HG03159 (cell line): ENCODE results near the gene CFAP61.

ENCODE experiments used
- ATAC-seq: cut with Tn5 transposase; IDR thresholded peaks from one replicate; pipeline ENCODE4 v1.9.1; 2021; ENCODE audit warnings: mild to moderate bottlenecking, moderate library complexity; ENCODE audit not compliant: unreplicated experiment

CFAP61 gene

DNA sequence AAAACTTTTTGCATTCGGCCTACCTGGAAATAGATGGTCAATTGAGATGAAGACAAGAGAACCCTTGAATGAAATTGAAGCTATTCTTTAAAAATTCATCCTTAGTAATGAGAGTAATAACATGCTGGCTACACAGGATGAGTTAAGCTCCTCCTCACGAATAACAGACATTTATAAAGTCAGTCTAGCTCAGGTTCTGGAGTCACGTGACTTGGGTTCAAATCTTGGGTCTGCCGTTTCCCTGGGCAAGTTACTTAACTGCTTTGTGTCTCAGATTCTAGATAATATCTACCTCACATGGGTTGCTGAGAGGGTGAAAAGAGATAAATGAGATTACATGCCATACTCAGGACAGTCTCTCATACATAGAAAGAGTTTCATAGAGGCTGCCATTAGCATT, 214.2 kb downstream of the CFAP61 start:
- no peak for ATAC-seq

DNA sequence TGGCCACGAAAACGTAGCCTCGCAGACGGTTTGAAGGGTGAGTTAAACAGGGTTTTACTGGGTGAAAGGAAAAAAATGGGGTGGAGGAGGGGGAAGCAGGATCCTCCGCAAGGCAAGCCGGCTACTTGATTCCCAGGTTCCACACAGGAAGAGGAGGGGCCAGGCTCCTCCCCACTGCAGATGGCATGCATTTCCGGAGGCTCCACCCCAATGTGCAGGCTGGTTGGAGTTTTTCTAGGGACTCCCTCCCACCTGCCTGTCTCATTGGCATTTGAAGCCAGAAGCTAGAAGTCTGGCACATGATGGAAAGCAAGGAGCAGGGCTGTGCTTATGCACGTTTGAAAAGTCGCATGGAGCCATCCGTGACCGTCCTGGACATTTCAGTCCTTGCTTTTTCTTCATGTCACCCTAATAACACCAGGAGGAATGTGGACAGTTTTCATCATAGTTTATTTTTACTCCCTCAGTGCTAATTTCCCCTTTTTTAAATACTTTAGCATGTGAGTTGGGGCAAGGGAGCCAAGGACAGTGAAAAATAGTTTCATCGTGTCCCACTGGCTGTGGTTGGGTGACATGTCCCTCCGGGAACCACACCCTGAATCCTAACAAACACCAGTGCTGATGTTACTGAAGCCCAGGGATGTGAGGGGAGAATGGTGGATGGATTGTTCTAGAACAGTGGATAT, 215.5 kb downstream of the CFAP61 start:
- no peak for ATAC-seq

DNA sequence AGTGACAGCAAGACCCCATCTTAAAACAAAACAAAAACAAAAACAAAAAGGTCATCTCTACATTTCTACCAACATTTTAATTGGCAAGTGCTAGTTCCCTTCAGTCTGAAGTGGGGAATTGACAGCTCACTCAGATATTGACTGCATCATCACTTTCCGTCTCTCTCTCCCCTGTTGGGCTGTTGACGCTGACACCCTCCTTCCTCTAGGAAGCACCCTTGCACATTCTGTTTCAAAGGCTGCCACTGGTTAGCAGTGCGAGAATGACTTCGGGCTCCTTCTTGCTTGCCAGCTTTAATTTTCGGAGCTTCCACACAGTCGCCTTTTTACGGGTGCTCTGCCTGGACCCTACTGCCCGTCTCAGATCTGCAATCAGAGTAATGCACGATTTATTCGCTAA, 218.9 kb downstream of the CFAP61 start:
- no peak for ATAC-seq

DNA sequence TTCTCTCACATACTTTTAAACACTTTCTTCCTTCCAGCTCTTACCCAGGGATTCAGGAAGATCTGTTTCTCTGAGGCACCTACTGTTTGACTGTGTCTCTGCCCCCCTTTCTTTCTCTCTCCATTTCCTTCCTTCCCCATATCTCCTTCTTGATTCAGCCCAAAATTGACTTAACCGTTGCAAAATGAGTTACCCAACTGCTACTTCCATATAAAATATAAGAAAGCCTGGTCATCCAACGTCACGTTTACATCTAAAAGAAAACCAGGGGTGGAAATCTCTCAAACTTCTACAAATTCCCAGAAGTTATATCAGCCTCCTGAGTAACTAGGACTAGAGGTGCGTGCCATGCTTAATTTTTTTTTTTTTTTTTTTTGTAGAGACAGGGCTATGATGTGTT, 220.4 kb downstream of the CFAP61 start:
- no peak for ATAC-seq

DNA sequence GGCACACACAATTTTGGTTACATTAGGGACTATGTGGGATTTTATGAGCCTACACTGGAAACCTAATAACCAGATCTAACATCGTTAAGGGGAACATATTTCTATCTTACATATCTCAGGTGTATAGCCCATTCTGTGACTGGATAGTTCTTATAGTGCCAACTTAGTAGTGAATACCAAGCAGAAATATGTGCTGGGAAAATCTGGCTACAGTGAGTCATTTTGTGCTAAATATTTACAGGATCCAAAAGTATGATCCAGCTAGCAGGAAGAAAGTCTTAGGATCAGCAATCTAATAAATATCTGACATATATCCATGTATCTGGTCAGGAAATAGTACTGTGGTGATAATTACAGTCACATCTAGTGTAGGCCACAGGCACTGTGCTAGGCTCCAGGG, 221.0 kb downstream of the CFAP61 start:
- ATAC-seq = no peak

DNA sequence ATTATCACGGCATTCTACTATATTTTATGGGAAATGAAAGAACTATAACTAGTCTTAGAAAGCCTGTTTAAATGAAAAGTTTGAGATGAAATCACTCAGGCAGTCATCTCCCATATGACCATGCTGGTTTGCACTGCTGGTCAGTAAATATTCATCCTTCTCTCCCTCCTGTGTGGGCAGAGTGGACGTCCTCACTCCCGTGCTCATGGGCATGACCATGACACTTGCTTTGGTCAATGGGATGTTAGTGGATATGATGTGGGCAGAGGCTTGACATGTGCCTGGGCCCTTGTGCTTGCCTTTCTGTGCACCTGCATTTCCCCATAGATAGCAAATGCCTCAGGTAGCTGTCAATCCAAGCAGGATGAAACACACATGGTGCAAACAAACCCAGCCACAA, 222.5 kb downstream of the CFAP61 start:
- ATAC-seq = no peak

DNA sequence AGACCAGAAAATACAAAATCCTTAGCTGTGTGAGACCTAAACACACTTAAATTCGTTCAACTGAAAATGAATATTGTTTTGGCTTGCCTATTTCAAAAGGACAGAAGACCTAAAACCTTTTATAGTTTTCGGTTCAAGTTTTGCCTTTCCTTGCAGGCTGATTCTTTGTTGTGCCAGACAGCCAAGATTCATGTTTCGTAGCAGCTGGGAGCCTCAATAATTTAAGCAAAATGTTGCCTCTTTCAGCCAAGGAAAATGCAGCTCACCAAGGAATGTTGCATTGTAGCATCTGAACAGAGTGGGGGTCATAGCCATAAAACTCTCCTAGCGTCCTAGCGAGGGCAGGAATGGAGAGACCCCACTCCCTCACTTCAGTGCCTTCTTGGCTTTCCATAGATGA, 223.3 kb downstream of the CFAP61 start:
- ATAC-seq = no peak

DNA sequence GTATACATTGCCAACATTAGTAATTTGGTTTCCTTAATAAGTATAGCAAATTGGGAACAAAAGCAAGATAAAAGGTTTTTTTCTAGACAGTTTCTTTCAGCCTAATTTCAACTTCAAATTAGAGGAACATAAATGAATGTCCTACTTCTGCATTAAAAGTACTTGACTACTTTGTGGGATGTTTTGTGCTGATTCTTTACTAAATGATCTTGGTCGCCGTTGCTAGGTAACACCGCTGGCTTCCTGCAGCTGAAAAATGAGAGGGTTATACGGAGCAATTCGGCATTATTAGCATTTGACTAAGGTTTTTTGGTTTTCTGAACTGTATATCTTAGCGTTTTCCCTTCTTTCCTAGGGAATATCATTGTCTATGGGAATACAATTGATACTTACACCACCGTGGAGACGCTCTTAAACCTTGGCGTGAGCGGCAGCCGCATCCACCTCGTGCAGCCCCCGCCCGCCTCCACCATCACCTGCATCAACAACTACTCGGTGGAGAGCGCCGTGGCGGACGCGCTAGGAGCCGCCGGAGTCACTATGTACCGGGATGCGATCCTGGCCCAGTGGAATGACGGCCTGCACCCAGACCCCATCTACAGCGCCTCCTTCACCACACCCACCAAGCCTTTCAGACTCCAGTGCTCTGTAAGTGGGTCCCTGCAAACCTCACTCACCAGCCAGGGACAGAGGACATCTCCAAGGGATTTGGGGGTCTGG, 224.6 kb downstream of the CFAP61 start:
- no peak for ATAC-seq

DNA sequence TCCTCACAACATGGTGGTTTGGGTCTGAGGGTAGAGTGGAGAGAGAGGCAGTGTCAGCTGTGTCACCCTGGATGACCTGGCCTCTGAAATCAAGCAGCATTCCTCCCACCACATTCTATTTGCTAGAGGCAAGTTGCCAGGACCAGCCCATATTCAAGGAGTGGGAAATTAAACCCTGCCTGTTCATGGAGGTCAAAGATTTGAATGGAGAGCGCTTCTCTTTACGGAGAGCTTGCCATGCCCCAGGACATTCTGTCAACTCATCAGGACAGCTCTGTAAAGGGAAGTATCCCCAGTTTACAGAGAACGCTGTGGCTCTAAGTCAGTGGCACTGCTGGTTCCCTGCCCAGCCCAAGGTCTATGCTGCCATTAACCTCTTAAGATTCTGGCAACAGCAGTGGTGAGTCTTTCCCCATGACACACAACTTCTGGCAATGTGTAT, 225.6 kb downstream of the CFAP61 start:
- no peak for ATAC-seq

DNA sequence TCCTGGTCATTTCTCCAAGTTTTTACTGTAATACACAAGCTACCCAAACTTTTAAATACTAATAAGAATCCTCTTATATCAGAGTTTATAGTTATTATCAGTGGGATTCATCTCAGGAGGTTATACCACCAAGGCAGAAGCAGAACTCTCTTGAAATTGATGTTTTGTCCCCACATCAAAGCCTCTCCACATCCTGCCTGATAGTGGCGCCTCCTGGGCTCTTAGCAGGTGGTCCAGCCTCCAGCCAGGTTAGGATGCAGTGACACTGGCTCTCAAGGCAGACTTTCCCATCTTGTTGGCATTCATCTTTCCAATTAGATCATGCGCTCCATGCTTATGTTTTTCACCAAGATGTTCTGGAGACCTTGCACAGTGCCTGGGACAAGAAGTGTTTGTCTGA, 233.7 kb downstream of the CFAP61 start:
- ATAC-seq = no peak

DNA sequence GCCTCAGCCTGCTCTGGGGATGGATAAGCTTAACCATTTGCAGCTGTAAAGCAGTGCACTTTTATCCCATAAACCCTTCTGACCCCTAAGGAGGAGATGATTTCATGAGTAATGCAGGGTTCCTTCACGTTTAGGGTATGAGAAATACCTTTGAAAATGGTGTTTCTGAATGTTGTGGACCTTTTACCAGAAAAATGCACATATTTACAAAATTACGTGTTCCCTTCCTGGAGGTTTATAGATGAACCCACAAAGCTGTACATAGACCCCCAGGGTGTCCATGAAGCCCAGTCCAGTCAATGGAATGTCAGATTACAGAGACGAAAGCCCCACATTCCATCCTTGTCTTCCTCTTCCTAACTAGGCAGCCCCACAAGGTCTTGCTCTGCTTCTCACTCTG, 237.0 kb downstream of the CFAP61 start:
- no peak for ATAC-seq

DNA sequence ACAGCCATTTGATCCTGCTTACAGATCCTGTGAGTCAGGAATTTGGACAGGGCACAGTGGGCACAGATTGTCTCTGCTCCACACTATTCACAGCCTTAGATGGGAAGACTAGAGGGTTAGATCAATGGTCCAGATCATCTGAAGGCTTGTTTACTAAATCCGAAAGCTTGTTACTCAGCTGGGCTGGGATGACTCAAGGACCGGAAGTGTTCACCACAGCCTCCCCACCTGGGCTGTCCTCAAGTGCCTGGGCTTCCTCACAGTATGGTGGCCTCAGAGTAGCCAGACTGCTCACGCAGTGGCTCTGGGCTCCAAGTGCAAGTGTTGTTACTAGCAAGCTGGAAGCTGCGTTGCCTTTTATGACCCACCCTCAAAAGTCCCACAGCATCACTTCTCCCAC, 240.1 kb downstream of the CFAP61 start:
- ATAC-seq = no peak

DNA sequence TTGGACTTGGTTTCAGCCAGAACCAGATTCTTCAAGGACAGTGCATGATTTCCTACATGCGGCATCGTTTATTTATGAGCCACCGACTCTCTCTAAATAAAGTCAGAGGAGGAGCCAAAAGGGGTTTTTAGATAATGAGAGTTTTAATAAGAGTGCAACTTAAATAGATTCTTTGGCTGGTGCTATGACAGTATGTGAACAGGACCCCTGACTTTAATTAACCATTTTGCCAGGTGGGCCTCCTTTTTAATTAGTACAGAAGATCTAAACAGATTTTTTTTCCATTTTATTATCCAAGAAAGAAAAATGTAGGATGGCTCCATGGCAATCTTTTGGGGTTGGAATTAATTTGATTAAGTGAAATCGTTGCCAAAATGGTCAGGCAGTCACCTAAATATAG, 240.8 kb downstream of the CFAP61 start:
- ATAC-seq = no peak

DNA sequence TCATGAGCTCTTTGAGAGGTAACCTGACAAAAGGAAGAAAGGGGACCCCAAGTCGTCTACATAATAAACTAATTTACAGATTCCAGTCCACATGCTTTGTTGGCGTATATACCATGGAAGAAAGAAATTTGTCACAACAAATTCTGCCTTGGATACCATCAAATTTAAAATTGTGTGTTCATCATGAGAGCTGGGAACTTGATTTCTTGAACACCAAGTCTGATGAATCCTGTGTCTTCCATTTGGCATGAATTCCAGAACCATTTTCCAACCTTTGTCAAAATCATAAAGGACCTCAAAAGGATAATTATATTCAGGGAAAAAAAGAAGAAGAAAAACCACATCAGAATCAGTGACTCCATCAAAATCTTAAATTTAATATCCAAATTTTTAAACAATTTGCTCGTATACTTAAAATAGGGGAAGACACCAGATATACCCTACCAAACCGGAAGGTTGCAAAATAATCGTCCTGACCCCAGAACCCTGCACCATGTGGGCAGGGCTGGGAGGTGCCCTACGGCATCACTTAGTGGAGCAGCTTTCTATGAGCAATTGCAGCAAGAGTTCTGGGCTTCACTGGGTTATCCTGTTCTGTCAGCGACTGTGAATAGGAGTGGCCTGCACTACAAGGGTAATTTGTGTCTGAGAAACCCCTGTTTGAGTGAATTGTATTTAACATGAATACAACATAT, 241.5 kb downstream of the CFAP61 start:
- ATAC-seq = no peak

DNA sequence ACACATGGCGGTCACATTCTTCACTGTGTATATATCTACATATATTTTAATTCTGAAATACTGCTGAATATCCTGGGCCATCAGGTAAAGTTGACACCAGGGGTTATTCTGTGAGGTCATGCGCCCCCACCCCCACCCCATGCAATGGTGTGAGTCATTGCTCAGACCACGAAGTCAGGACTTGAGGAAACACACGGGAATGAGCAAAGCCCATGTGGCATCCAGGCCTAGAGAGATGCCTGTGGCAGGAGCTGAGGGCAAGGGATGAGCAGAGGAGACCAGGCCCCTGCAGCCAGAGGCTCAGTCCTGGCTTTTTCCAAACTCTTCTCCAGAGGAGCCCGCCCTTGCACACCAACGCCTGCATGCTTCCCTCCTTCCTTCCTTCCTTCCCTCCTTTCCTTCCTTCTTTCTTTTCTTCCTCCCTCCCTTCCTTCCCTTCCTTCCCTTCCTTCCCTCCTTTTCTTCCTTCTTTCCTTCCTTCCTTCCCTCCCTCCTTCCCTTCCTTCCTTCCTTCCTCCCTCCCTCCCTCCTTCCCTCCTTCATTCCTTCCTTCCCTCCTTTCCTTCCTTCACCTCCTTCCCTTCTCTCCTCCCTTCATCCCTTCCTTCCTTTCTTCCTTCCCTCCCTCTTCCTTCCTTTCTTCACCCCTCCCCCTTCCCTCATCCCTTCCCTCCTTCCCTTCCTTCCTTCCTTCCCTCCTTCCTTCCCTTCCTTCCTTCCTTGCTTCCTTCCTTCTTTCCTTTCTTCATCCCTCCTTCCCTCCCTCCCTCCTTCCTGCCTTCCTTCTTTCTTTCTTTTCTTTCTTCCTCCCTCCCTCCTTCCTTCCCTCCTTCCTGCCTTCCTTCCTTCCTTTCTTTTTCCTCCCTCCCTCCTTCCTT, 243.5 kb downstream of the CFAP61 start:
- no peak for ATAC-seq

DNA sequence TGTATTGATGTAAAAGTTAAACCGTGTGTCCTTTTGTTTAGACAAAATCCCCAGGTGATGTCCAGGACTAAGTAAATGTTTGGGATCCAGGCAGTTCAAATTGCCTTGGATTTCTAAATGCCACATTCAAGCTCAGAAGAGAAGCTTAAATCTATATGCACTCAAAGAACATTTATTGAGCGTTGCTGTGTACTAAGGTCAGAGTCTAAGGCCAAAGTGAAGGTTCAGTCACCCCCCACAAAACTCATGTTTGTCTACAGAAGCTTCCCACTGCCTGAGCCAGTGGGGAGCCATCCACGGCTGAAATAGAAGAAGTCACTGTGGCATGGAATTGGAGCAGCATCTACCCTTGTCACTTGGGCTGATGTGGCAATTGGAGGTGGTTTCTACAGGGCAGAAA, 244.8 kb downstream of the CFAP61 start:
- ATAC-seq = no peak

DNA sequence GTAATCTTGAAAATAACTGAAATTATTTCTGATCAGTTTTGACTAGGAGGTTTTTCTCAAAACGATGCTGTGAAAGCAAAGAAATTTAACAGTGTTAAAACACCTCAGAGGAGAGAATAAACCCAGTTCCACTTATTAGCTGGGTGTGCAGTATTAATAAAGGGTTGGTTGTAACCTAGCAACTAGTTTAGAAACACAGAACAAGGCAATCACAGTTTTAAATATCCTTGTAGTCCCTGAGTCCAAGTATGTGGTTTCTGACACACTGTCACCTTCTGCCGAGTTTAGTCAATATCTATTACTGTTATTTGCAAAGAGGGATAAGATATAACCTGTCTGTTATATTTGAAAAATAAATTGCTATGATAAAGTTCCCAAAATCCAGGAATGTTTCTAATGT, 245.4 kb downstream of the CFAP61 start:
- no peak for ATAC-seq

DNA sequence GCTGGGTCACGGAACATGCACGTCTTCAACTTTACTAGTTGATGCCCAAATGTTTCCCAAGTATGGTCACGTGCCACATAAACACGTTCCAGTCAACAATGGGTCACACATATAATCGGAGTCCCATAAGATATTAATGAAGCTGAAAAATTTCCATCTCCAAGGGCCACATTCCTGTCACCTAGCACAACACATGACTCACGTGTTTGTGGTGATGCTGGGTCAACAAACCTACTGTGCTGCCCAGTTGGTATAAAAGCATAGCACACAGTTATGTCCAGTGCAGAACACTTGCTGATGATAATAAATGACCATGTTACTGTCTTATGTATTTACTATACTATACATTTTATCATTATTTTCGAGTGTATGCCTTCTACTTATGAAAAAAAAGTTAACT, 247.6 kb downstream of the CFAP61 start:
- no peak for ATAC-seq

DNA sequence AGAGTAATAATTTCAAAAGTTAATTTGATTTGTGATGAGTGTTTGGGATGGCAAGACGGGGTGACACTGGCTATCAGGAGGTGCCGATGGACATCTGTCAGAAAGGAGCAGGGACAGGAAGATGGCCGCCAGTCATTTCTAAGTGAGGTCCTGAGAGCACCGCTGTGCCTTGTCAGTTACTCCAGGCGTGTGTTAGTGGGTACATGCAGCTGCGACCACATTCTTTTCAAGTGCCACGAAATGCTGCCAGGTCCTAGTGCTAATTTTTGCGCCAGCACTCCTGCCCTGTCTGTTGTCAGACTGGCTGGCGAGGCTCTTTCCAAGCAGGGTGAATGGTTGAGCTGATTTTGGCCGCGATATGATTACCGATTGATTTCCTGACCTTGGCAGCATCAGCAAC, 251.0 kb downstream of the CFAP61 start:
- no peak for ATAC-seq

DNA sequence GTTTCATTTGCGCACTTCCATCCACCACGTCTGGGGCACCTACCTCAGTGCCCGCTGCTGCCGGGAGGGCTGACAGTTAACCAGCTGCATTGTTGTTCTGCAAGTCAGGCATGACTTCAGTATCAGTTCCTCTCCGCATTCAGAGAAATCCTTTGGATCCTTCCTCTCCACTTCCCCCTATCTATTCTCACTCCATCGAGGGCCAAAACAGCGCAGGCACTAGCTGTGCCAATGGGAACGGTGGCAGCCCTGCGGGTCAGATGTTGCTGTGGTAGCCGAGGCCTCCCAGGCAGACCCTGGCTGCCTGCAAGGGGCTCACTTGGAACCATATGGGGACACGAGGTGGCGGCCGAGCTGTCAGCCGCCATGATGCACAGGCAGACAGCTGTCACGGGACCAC, 251.4 kb downstream of the CFAP61 start:
- ATAC-seq = no peak

DNA sequence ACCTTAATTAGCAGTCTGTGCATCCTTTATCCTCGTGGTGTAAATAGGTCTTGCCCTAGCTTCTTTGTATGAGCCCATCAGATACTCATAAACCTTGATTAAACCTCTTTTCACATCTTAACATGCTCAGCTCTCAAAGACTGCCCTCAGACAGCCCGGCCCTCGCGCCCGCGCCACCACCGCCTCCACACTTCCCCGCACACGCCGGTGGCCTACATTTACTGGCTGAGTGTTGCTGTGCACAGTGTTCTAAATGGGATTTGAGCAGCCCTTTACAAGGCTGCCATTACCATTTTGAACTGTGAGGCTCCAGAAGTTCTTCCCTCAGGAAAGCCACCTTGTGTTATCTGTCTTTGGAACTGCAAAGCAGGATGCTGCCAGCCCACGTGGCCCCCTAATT, 252.6 kb downstream of the CFAP61 start:
- no peak for ATAC-seq
